HEK293 (cell line): ENCODE data around the gene KIAA0825.

Experiments used
- CTCF ChIA-PET: fragments of 350-600 bp; formaldehyde crosslinking; extraction: SDS; loops from one replicate; lab custom pipeline; 2021; ENCODE audit warnings: antibody characterized with exemption; lab: Yijun Ruan, JAX
- POLR2A ChIA-PET: fragments of 300-600 bp; formaldehyde crosslinking; extraction: SDS; loops from one replicate; lab custom pipeline; 2020; ENCODE audit warnings: antibody characterized with exemption, inconsistent platforms; lab: Yijun Ruan, JAX
- H3K27ac ChIP-seq: fragments of 200-500 bp; sonication (Bioruptor generic); 2 replicates; pipeline ENCODE4 v1.5.1; 2014; ENCODE audit warnings: low read depth, low read length, control low read depth, inconsistent platforms; ENCODE audit errors: extremely low read depth
- H3K36me3 ChIP-seq, 2 experiments: fragments of 200-500 bp in 1 of 2; sonication (Bioruptor generic) in 1 of 2; 1 replicate in 1 of 2; 2 replicates in 1 of 2; pipeline ENCODE4 v1.5.1; 2014 to 2017; ENCODE audit warnings: inconsistent platforms in 2 of 2, low read length in 2 of 2; ENCODE audit not compliant: control insufficient read depth in 2 of 2, insufficient read depth in 1 of 2
- H3K4me1 ChIP-seq: fragments of 200-500 bp; sonication (Bioruptor generic); 2 replicates; pipeline ENCODE4 v1.5.1; 2014; ENCODE audit warnings: mild to moderate bottlenecking, low read length, inconsistent platforms; ENCODE audit not compliant: control insufficient read depth, insufficient read depth
- H3K4me3 ChIP-seq: 2 replicates; pipeline ENCODE4 v1.5.1; 2011; ENCODE audit warnings: low read depth, mild to moderate bottlenecking, control low read depth, low read length, moderate library complexity
- H3K9me3 ChIP-seq: fragments of 200-500 bp; sonication (Bioruptor generic); 2 replicates; pipeline ENCODE4 v1.5.1; 2014; ENCODE audit warnings: low read depth, low read length, inconsistent platforms; ENCODE audit not compliant: control insufficient read depth, insufficient read depth
- GLI2 ChIP-seq: fragments of 450-650 bp; formaldehyde crosslinking; IDR thresholded peaks from 2 replicates; pipeline ENCODE4; 2017; ENCODE audit warnings: missing biosample characterization, missing genetic modification characterization, low read depth, borderline replicate concordance
- GLI4 ChIP-seq: fragments of 450-650 bp; formaldehyde crosslinking; IDR thresholded peaks from 2 replicates; pipeline ENCODE4 v1.5.1; 2016; ENCODE audit warnings: missing biosample characterization, missing genetic modification characterization
- KLF10 ChIP-seq: fragments of 450-650 bp; IDR thresholded peaks from 2 replicates; pipeline ENCODE4 v1.5.1; 2018; ENCODE audit warnings: missing biosample characterization, mild to moderate bottlenecking, missing genetic modification characterization
- PBX3 ChIP-seq: sonication (generic); formaldehyde crosslinking; IDR thresholded peaks from 2 replicates; pipeline ENCODE4 v1.8.1; 2022; ENCODE audit warnings: mild to moderate bottlenecking, moderate library complexity, missing genetic modification reagents
- RBAK ChIP-seq: fragments of 450-650 bp; formaldehyde crosslinking; IDR thresholded peaks from 2 replicates; pipeline ENCODE4 v1.5.1; 2016; ENCODE audit warnings: missing biosample characterization, missing genetic modification characterization
- SETDB1 ChIP-seq: IDR thresholded peaks from one replicate; pipeline ENCODE4 v1.6.1; 2017; ENCODE audit warnings: mild to moderate bottlenecking, low read length, moderate library complexity, mixed read lengths; ENCODE audit not compliant: insufficient read length
- WT1 ChIP-seq: fragments of 450-650 bp; formaldehyde crosslinking; IDR thresholded peaks from 2 replicates; pipeline ENCODE4 v1.5.1; 2016; ENCODE audit warnings: missing biosample characterization, missing genetic modification characterization
- ZNF23 ChIP-seq: fragments of 450-650 bp; formaldehyde crosslinking; IDR thresholded peaks from 2 replicates; pipeline ENCODE4 v1.5.1; 2016; ENCODE audit warnings: missing biosample characterization, missing genetic modification characterization, borderline replicate concordance
- ZNF280C ChIP-seq: fragments of 450-650 bp; formaldehyde crosslinking; IDR thresholded peaks from 2 replicates; pipeline ENCODE4 v1.5.1; 2016; ENCODE audit warnings: missing biosample characterization, missing genetic modification characterization
- ZNF354C ChIP-seq: fragments of 450-650 bp; formaldehyde crosslinking; IDR thresholded peaks from 2 replicates; pipeline ENCODE4 v1.5.1; 2016; ENCODE audit warnings: missing biosample characterization, missing genetic modification characterization, low read depth, borderline replicate concordance
- ZNF433 ChIP-seq: fragments of 450-650 bp; formaldehyde crosslinking; IDR thresholded peaks from 2 replicates; pipeline ENCODE4 v1.5.1; 2016; ENCODE audit warnings: missing biosample characterization, missing genetic modification characterization, low read depth
- ZNF473 ChIP-seq: fragments of 450-650 bp; formaldehyde crosslinking; IDR thresholded peaks from 2 replicates; pipeline ENCODE4 v1.5.1; 2017; ENCODE audit warnings: missing biosample characterization, missing genetic modification characterization
- ZNF610 ChIP-seq: fragments of 450-650 bp; formaldehyde crosslinking; IDR thresholded peaks from 2 replicates; pipeline ENCODE4 v1.5.1; 2016; ENCODE audit warnings: missing biosample characterization, missing genetic modification characterization, borderline replicate concordance
- ZNF747 ChIP-seq: fragments of 450-650 bp; formaldehyde crosslinking; IDR thresholded peaks from 2 replicates; pipeline ENCODE4 v1.5.1; 2016; ENCODE audit warnings: missing biosample characterization, missing genetic modification characterization
- ZNF792 ChIP-seq: fragments of 450-650 bp; formaldehyde crosslinking; IDR thresholded peaks from 2 replicates; pipeline ENCODE4 v1.5.1; 2016; ENCODE audit warnings: missing biosample characterization, missing genetic modification characterization
- ZSCAN30 ChIP-seq: fragments of 450-650 bp; IDR thresholded peaks from 2 replicates; pipeline ENCODE4 v1.5.1; 2018; ENCODE audit warnings: missing biosample characterization, mild to moderate bottlenecking, missing genetic modification characterization, moderate library complexity
- TF ChIP-seq, protein P1 (sequence below): fragments of 450-650 bp; formaldehyde crosslinking; IDR thresholded peaks from 2 replicates; pipeline ENCODE4 v1.5.1; 2016; ENCODE audit warnings: missing biosample characterization, missing genetic modification characterization
- TF ChIP-seq, protein P2 (sequence below): fragments of 450-650 bp; formaldehyde crosslinking; IDR thresholded peaks from 2 replicates; pipeline ENCODE4 v1.5.1; 2016; ENCODE audit warnings: missing biosample characterization, missing genetic modification characterization

Gene KIAA0825

GRCh38 chr5:94192658-94193391, 425.6 kb downstream of the KIAA0825 start (continued):
- TF ChIP-seq ZNF792 (no peak), ZNF354C (tag by site-specific recombination) (no peak), ZNF473 (tag by site-specific recombination) (no peak), ZNF433 (tag by site-specific recombination) (no peak)
- TF ChIP-seq, protein P1, sequence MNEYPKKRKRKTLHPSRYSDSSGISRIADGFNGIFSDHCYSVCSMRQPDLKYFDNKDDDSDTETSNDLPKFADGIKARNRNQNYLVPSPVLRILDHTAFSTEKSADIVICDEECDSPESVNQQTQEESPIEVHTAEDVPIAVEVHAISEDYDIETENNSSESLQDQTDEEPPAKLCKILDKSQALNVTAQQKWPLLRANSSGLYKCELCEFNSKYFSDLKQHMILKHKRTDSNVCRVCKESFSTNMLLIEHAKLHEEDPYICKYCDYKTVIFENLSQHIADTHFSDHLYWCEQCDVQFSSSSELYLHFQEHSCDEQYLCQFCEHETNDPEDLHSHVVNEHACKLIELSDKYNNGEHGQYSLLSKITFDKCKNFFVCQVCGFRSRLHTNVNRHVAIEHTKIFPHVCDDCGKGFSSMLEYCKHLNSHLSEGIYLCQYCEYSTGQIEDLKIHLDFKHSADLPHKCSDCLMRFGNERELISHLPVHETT (tag by site-specific recombination): no peak

GRCh38 chr5:94191604-94192003, 426.8 kb downstream of the KIAA0825 start:
- POLR2A ChIA-PET: no interaction called here
- CTCF ChIA-PET: interaction anchor here (0.6 to 1.1 kb wide), 2 partner anchors 10 to 114 kb away, joined by 3 to 6 read pairs; no protein-coding TSS in a partner anchor
- Histone ChIP-seq H3K4me1 (no peaks in the 10 kb centered on the region), H3K36me3 (no peaks in the 10 kb centered on the region), H3K27ac (no peak overlapping the region), H3K9me3 (no peaks in the 10 kb centered on the region; the same call in 1 of the 2 replicates), H3K4me3 (no peak overlapping the region)
- no peak for TF ChIP-seq SETDB1
- no peak for TF ChIP-seq PBX3

GRCh38 chr5:94188725-94189124, 429.7 kb downstream of the KIAA0825 start:
- CTCF ChIA-PET: no interaction called here
- TF ChIP-seq, protein P2, sequence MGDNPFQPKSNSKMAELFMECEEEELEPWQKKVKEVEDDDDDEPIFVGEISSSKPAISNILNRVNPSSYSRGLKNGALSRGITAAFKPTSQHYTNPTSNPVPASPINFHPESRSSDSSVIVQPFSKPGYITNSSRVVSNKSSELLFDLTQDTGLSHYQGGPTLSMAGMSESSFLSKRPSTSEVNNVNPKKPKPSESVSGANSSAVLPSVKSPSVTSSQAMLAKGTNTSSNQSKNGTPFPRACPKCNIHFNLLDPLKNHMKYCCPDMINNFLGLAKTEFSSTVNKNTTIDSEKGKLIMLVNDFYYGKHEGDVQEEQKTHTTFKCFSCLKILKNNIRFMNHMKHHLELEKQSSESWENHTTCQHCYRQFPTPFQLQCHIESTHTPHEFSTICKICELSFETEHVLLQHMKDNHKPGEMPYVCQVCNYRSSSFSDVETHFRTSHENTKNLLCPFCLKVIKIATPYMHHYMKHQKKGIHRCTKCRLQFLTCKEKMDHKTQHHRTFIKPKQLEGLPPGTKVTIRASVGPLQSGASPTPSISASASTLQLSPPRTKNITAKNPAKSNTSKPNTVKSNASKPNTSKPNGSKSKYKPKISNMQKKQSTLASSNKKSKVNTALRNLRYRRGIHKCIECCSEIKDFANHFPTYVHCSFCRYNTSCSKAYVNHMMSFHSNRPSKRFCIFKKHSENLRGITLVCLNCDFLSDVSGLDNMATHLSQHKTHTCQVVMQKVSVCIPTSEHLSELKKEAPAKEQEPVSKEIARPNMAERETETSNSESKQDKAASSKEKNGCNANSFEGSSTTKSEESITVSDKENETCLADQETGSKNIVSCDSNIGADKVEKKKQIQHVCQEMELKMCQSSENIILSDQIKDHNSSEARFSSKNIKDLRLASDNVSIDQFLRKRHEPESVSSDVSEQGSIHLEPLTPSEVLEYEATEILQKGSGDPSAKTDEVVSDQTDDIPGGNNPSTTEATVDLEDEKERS (tag by site-specific recombination): no peak
- TF ChIP-seq GLI4 (tag by site-specific recombination) (no peak), RBAK (tag by site-specific recombination) (no peak), ZNF280C (tag by site-specific recombination) (no peak), ZNF23 (tag by site-specific recombination) (no peak), WT1 (tag by site-specific recombination) (no peak), ZSCAN30 (tag by site-specific recombination) (no peak), ZNF610 (tag by site-specific recombination) (no peak), ZNF747 (tag by site-specific recombination) (no peak), KLF10 (no peak), GLI2 (no peak)
- POLR2A ChIA-PET: no interaction called here
- no peaks in the 10 kb centered on the region for H3K4me1 ChIP-seq
- no peaks in the 10 kb centered on the region; the same call in 1 of the 2 replicates for H3K9me3 ChIP-seq
- no peaks in the 10 kb centered on the region for H3K36me3 ChIP-seq
- H3K27ac ChIP-seq: no peak overlapping the region
- no peak overlapping the region for H3K4me3 ChIP-seq
